ENCODE measurements around the gene FRAT1. TPM values are rescaled to one million over a fixed set of nuclear protein-coding genes. Genes with fewer than 3 reads are reported as not detected.
"Not testable (repeated sequence)": the region's sequence is repeated elsewhere in the genome, so short reads cannot be mapped to it uniquely, and the experiment has no call there.

The FRAT1 gene
- polyA plus RNA-seq, 4 donors: 3.5 to 4.0 (median 3.7) TPM

DNA sequence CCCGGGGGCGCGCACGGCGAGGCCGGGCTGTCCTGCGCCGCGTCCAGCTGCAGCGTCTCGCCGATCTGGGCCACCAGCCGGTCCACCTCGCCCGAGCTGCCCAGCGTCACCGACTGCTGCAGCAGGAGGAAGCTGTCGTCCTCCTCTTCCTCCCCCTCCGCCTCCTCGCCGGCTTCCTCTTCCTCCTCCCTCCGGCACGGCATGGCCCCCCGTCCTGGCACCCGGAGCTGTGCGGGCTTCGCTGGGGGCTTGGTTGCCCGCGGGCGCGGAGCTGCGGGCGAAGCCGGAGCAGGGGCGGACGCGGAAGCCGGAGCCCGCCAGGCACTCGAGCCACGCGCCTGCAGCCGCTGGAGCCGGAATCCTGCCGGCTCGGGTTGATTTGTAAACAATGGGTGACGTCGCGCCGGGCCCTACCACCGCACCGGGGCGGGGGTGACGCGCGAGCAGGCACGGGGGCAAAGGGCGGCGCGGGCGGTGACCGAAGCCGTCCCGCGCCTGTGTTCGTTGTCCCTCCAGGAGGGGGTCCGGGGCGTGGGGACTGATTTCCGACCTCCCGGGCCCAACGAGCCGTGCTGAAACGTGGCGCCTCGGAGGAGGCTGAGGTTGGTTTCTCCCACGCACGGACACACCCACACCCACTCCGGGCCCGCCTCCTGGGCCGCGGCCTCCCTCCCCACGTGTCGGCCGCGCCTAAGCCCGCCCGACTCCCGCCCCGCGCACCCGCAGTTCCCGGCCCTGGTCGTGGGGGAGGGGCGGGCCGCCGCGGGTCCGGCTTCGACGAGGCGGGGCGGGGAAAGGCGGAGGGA lies 15.5 kb downstream of the FRAT1 start, which contains the start of gene FRAT2:
Gene FRAT2, minus strand, starts transcription at position 360 of the 806 bp plus-strand sequence. Its CDS starts 157 bp downstream, at position 203.
- peak; percentile 80 to 88 (median 82) for DNase-seq (ENCODE audit: low read depth in 4 of 4, low spot score in 3 of 4)

DNA sequence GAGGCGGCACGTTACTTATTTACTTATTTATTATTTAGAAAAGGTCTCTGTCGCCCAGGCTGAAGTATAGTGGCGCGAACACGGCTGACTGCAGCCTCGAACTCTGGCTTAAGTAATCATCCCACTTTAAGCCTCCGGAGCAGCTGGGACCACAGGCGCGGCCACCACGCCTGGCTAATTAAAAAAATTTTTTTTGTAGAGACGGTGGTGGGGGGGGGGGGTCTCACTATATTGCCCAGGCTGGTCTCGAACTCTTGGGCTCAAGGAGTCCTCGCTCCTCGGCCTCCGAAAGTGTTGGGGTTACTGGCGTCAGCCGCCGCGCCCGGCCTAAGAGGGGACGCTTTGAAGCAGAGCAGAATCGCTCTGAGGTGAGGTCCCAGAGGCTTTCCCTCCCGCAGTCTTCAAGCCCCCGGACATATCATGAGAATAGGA lies 16.1 kb downstream of the FRAT1 start:
- no peak for DNase-seq (ENCODE audit: low read depth in 4 of 4, low spot score in 3 of 4)

DNA sequence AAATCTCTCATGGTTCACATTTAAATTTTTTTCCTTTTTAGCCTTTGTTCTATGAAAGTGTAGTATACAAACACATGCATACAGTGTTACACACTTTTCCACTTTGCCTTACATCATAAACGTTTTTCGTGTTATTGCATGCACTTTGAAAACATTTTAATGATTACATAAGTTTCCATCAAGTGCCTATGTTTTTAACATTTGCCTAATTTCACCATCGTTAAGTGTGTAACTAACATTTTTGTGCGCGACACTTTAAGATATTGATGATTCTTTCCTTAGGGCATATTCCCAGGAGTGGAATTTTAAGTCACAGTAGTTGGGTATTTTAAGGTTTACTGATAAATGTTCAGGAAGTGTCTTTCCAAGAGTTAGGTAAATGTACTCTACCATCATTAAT lies 16.9 kb downstream of the FRAT1 start:
- no peak for DNase-seq (ENCODE audit: low read depth in 4 of 4, low spot score in 3 of 4)

DNA sequence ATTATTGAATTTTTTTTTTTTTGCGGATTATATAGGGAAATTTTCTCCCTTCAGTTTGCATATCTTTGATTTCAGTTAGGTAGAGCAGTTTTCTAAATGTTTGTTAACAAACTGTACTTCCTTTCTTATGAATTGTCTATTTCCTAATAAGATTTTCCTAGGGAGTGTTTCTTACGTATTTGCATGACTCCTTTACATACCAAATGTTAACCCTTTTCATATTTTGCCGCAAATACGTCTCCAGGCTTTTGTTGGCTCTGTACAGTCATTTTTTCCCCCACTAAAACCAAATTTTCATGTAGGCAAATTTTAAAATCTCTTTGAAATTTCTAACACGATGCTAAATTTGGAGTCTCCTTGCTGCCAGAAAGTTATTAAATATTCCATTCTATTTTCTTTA lies 17.4 kb downstream of the FRAT1 start:
- DNase-seq (ENCODE audit: low read depth in 4 of 4, low spot score in 3 of 4): no peak

DNA sequence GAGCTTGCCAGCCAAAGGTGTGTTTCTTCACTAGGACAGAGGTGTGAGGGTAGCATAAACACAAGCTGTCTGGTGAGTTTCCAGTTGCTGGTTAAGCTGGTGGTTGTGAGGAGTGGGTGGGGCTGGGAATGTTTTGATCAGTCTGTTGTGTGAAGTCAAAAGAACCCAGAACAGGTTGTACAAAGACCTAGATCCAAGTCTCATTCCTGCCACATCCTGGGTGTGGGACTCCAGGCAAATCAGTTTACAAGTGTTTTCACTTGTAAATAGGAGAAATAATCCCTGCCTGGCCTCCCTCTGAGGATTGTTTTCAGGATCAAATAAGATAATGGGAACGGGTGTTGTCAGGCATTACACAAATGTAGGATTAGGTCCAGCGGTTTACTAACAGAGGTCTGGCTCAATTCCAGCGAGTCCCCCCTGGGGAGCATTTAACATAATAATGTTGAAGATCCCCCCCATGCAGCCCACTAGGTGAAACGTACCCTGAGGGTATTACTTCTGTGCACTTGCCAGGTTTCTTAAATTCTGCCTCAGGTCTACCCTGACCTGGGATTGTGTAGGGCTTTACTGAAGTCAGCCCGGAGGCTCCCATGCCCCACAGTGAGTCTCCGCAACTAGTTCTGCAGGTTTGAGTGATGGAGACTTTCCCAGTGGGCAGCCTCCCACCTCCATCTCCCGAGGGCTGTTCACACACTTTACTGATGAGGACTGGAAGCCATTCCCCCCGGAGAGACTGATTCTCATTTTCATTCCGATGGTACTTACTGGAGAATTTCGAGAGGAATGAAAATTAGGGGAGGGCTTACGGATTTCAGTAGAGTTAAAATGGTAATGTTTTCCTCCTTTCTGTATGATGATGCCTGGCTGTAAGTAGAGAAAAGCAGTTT lies 18.1 kb downstream of the FRAT1 start:
- DNase-seq (ENCODE audit: low read depth in 4 of 4, low spot score in 3 of 4): no peak

DNA sequence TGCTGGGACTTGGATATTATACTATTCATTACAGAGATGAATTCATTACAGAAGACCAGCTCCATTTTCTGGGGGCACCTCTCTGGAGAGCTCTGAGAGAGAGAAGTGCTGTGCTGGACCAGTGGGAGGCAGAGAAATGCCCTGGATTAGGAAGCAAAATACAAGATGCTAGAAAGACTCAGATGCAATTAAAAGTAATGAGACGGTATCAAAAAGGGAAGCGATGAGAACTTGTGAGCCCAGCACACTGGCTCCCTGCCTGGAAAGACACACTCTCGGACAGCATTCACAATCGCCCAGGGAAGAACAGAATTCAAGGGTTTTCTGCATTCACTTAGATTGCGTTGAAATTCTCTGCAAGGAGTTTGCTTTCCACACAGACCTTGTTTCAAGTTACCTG lies 19.0 kb downstream of the FRAT1 start:
- no peak for DNase-seq (ENCODE audit: low read depth in 4 of 4, low spot score in 3 of 4)

DNA sequence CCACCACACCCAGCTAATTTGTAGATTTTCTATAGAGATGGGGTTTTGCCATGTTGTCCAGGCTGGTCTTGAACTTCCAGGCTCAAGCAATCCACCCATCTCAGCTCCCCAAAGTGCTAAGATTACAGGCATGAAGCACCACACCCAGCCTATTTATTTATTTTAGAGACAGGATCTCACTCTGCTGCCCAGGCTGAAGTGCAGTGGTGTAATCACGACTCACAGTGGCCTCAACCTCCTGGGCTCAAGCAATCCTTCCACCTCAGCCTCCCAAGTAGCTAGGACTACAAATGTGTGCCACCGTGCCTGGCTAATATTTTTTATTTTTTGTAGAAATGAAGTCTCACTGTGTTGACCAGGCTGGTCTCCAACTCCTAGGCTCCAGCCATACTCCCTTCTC lies 22.3 kb downstream of the FRAT1 start:
- no peak for DNase-seq (ENCODE audit: low read depth in 4 of 4, low spot score in 3 of 4)

DNA sequence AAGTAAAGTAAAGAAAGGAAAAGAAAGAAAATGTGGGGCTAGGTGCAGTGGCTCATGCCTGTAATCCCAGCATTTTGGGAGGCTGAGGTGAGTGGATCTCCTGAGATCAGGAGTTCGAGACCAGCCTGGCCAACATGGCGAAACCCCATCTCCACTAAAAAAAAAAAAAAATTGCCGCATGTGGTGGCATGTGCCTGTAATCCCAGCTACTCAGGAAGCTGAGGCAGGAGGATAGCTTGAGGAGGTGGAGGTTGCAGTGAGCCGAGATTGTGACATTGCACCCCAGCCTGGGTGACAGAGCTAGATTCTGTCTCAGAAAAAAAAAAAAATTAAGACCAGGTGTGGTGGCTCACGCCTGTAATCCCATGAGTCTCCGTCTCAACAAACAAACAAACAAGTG lies 24.6 kb downstream of the FRAT1 start:
- DNase-seq (ENCODE audit: low read depth in 4 of 4, low spot score in 3 of 4): not testable (repeated sequence)

DNA sequence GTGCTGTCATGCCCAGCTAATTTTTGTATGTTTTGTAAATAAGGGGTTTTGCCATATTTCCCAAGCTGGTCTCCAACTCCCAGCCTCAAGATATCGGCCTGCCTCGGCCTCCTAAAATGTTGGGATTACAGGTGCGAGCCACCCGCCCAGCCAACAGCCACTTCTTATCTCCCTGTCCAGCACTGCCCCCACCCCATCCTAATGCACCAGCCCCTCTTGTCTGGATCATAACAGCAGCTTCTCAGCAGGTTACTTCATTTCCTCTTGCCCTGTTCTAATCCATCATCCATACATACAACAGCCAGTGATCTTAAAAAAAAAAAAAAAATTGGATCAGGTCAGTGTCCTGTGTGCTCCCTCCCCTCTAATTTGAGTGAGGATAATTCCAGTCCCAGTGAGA lies 28.2 kb downstream of the FRAT1 start:
- no peak for DNase-seq (ENCODE audit: low read depth in 4 of 4, low spot score in 3 of 4)

DNA sequence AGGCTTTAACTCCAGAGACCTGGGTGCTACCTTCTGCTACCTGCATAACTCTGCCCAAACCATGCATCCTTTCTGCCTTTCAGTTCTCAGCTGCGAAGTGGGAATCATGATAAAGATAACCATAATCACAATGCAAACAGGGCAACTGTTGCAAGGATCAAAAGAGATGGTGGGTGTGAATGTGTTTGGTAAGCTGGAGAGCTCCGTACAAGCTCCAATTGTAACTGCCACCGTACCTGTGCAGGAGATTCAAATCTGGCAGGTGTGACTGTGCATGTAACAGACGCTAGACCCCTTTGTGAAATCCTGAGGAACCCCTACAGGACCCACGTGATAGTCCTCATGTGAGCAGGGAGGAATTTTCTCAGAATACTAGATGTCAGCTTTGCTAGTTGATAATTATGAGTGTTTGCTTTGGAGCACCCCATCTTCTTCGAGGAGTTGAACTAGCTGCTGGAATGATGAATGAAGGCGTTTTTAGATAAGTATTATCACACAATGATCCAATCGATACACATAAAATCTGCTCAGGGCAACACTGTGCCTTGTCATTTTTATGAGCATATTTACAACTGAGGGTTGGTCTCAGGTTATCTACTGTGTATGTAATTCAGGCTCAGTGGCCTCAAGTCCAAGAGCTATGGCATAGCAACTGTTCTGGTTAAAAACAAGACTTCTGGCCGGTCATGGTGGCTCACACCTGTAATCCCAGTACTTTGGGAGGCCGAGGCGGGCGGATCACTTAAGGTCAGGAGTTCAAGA lies 30.9 kb downstream of the FRAT1 start:
- DNase-seq (ENCODE audit: low read depth in 4 of 4, low spot score in 3 of 4): no peak

DNA sequence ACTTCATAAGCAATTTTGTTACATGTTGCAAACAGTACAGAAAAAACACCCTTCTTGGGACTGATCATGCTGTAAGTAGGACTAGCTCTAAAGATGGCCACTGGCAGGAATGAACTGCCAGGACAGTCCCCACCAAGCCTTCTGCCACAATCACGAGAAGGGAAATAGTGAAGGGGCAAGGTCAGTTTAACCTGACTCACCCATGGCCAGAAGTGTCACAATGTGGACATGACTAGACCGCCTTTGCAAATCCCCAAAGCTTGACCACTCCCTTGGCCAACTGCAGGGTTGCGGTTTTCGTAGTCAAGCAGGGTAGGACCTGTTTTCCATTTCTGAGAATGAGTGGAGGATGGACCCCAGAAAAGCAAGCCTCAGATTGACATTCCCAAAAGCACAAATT lies 34.9 kb downstream of the FRAT1 start:
- DNase-seq (ENCODE audit: low read depth in 4 of 4, low spot score in 3 of 4): no peak

DNA sequence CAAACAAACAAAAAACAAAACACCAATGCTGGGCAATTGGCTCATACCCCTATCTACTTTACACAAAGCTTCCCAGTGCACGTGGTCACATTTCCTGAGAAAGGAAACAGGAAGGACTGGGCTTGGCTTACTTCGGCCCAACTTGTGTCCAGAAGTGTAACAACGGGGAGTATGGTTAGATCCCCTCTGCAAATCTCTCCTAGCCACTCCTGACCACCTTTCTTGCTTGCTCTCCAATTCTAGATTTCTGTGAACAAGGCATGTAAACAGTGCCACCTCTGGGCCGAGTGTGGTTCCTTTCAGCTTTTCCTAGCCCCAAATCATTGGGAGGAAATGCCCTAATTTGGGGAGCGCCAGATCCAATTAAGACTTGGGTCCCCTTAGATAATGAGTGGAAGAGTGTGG lies 36.5 kb downstream of the FRAT1 start:
- DNase-seq (ENCODE audit: low read depth in 4 of 4, low spot score in 3 of 4): no peak

DNA sequence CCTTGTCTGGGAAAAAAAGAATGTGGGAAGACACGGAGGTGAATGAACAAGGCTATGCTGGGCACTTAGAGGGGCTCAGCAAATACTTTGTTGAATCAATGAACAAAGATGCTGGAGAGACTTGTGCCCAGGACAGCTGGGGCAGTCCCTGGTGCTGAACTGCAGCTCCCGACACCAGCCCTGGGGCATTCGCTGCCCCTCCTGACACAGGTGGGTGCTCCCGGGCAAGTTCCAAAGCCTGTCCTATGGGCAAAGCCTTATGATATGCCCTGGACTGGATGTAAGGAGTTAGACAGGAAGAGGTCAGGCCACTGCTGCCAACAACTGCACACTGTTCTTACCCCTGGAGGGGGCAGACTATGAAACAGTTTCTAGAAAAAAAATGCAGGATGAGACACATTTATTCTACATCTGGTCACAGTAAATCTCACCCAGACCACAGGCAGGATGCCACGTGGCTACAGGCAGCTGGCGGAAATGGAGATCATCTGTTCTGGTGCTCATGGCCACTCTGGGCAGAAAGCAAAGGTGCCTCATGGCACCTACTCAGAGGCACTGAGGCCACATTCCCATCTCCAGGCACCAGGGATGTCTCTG lies 37.3 kb downstream of the FRAT1 start:
- no peak for DNase-seq (ENCODE audit: low read depth in 4 of 4, low spot score in 3 of 4)

DNA sequence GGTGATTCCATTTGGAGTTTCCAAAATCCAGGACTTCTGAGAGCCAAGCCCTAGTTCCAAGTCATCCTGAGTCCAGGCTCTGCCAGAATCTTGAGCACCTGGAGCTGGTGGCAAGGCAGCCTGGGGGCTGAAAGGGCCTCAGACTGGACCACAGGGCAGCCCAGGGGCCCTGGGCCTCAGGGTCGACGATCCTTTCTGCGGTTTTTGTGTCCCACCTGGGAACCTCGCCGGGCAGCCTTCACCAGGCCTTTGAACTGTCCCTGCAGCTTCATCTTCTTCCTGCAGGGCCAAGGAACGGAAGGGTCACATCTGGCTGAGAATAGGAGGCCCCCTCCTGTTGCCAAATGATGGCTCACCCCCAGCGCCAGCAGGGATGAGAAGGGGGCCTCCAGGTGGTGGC lies 37.8 kb downstream of the FRAT1 start:
- DNase-seq (ENCODE audit: low read depth in 4 of 4, low spot score in 3 of 4): no peak

DNA sequence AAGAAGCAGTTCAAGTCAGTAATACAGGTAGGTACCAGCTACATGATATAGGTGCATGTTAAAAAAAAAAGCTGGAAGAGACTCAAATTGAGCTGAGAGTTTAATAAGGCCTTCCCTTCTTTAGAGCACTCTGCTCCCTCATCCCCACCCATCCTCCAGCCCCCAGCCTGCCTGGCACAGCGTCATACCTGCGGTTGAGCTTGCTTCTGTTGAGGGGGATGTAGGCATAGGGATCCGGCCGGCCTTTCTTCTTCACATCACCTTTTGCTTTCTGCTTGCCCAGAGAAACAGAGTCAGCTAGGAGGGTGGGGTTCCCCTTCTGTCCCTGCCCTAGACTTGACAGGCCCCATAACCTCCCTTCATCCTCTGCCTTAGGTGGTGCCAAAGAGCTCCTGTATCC lies 39.3 kb downstream of the FRAT1 start:
- DNase-seq (ENCODE audit: low read depth in 4 of 4, low spot score in 3 of 4): no peak

DNA sequence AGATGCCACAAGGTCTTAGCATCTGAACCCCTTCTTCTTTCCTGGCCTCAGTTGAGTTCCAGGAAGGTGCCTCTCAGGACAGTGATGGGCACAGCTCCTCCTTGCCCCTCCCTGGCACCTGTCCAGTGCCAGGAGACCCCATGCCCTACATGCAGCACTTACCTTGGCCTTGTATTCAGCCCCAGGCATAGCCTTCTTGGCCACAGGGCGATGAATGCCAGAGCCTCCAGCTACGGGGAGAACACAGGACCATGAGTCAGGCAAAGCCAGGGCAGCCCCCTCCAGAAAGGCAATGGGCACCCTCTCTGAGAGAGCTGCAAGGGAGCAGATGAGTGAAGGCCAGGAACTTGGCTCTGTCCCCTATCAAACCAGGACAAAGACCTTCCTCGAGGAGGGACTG lies 39.7 kb downstream of the FRAT1 start:
- no peak for DNase-seq (ENCODE audit: low read depth in 4 of 4, low spot score in 3 of 4)

DNA sequence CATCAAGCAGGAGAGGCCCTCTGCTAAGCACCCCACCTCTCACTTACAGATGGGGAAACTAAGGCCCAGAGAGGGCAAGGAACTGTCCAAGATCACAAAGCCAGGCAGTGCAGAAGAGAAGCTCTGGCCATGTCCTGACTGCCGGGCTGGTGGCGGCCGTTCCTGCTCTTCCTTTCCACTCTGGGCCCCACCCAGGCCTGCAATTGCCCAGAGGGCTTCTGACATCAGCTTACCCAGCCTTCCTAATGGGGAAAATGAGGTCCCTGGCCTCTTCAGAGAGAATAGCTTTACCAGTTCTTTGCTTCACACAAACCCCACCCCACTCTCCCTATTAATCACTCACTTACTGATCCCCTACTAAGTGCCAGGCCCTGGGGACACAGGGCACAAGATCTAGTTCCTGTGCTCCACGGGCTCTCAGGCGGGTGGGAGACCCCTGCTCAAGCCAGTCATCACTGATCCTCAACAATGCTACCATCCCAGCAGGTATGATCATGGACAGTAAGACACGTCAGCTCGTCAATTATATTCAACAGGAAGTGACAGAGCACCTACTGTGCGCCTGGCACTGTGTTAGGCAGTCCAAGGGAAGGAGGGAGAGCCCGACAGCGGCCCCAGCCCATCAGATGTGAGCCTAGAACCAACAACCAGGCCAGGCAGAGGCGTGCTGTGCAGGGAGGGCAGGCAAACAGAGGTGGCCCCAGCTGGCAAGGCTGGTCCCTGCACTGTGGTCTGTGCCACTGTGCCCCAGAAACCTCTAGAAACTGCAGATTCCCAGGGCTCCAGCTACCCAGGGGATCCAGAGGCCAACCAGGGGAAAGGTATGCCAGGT lies 41.9 kb downstream of the FRAT1 start:
- no peak for DNase-seq (ENCODE audit: low read depth in 4 of 4, low spot score in 3 of 4)

DNA sequence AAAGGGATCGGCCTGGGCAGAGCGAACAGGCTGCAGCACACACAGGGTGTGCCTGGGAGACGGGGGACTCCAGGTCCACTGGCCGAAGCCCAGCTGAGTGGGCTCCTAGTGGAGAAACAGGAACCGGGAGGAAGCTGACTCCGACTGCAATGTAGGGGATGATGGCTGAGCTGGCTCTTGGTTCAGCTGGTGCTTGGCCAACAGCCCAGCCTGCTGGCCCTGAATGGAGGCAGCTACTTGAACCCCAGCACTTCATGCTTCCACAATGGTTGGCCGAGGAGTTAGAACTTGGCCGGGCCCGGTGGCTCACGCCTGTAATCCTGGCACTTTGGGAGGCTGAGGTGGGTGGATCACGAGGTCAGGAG lies 42.4 kb downstream of the FRAT1 start:
- DNase-seq (ENCODE audit: low read depth in 4 of 4, low spot score in 3 of 4): no peak

DNA sequence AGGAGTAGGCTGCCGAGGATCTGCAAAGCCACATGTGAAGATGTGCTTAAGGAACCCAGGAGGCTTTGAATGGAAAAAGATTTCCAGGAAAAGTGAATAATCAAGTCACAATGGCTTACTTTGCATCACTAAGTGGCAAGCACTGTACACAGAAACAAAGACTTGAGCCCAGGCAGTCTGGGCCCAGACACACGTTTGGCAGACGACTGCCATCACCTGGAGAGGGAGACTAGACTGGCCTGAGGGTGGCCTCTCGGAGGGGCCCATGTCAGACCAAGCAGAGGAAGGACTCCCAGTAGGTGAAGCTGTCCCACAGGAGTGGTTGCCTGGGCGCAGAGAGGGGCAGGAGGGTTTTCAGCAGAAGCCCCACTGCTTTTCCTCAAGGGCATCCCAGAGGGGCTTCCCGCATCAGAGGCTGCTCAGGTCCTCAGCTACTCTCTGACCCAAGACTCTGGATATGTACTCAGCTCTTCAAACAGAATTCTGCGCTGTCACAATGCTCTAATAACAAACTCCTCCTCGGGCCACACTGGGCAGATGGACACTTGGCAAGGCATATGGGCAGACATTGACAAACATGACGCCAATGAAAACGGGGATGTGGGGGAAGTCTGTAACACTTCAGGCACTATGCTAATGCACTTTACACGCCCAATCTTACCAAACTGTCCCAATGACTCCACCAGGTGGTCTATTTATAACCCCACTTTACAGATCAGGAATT lies 43.4 kb downstream of the FRAT1 start:
- DNase-seq (ENCODE audit: low read depth in 4 of 4, low spot score in 3 of 4): no peak
